Kidney tubule cell (primary cell): ENCODE measurements around the gene KDELR3.
"Not testable (repeated sequence)": the region's sequence is repeated elsewhere in the genome, so short reads cannot be mapped to it uniquely, and the experiment has no call there.

Source experiments
- DNase-seq: peaks from one replicate; pipeline ENCODE4 v3.0.0-alpha.2; 2018; ENCODE audit warnings: low spot score

The KDELR3 gene

DNA sequence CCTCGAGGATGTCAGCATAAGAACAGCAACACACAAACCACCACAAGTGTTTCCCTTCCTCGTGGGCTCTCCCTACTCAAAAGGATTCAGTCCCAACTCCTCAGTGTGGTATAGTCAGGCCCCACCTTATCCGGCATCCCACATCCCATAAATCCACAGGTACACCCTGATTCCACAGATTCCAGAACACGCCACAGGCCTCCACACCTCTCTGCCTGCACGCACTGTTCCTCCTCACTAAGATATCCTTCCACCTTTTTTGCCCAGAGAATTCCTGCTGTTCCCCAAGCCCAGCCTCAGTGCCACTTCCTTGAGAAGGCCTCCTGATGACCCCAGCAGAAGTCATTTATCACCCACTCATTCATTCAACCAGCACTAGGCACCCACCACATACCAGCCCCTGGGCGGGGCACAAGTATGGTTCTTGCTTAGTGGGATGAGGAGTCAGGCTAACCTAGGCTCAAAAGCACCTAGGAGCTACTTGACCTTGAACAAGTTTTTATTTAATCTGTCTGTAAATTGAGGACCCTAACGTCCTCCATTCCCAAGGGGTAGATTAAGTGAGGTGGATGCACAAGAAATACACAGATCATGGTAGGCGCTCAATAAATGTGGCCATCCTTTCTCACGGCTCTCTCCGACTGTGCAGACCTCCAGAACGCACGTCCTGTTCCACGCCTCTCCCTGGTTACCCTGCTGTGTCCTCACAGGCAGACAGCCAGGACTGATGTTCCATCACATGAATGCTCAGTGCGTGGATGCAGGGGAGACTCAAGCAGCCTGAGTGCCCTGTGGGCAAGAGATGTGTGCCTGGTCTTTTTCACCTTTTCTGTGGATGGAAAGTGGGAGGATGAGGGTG is 10.8 kb upstream of the KDELR3 start:
- no peak for DNase-seq

DNA sequence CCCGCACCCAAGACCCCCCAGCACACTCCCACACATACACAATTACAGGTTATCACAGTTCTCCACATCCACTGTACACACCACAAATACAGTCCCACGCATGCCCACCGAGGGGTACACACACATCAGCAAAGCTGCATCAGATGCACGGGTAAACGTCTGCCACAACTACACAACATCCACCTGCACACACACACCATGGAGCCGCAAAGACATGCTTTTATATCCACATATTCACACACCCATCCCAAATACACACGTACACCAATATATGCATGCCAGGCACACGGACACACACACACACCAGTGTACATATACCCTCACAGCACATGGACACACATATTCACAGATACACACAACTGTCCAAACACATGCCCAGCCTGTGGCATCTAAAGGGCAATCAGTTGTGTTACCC is 7.5 kb upstream of the KDELR3 start:
- no peak for DNase-seq

DNA sequence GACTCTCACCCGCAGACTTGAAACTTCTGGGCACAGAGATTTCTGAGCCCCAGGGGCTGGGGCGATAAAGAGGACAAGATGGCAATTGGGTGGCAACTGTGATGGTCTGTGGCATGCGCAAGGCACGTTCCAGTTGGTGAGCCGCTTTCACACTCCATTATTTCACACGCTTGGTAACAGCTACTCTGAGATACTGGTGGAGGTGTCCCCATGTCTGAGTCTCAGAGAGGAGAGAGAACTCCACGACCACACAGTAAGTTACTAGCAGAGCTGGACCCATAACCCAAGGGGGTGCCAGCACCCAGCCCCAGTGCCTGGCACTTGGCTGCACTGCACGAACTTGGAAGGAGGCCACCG is 6.9 kb upstream of the KDELR3 start:
- no peak for DNase-seq

DNA sequence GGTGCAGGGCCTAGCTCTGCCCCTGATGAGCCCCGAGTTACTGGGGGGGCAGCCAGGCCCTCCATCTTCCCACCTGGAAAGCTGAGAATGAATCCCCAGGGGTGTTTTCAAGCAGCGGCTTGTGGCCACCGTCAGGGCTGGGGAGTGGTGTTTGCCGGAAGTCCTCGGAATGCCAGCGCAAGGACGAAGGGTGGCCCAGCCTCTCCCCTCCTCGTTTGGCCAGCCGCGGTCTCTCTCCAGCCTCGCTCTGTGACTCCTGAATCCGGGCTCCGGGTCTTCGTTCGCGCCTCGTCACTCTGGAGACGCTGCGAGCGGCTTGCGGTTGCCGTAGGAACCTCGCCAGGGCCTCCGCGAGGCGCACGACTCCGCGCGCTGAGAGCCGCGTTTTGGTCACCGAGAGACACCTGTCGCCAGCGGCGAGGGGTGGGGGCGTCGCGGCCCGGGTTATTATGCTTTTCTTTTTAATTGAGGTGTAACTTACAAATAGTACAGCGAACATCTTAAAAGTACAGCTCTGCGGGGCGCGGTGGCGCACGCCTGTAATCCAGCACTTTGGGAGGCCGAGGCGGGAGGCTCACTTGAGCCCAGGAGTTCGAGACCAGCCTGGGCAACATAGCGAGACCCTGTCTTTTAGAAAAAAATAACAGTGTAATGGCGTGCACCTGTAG is 6.3 kb upstream of the KDELR3 start:
- peak; percentile 86 for DNase-seq

DNA sequence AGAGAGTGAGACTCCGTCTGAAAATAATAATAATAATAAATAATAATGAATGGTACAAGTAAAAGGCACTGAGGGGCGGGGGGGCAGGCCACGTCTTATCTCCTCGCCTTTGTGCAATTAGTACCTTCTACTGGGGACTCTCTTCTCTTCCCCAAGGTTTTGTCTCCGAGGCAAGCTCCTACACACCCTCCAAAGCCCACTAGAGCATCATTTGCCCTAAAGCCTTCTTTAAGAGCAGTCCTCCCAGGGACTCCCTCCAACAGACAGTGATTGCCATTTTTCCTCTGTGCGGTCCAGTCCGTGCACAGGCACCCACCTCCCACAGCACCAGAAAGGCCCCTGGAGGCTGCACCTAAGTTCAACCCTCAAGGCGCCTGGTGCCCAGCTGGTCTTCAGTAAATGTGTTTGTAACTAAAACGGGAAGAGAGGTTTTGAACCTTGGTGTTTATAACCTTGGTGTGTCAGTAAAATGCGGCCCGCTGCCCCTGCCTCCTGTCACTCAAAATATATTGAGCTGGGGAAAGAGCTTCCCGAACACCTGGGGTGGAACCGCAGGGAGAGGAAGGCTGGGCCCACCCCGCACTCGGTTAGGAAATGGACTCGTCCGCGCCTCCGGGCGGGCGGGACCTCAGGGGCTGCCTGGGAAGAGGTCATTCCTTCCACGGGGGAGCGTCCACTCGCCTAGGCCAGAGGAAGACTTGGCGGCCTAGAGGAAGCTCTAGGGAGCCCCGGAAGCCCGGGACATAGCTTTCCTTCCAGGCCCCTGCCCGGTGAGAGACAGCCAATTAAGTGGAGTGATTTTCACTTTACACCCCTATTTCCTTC is 4.7 kb upstream of the KDELR3 start:
- DNase-seq: peak; percentile 63

DNA sequence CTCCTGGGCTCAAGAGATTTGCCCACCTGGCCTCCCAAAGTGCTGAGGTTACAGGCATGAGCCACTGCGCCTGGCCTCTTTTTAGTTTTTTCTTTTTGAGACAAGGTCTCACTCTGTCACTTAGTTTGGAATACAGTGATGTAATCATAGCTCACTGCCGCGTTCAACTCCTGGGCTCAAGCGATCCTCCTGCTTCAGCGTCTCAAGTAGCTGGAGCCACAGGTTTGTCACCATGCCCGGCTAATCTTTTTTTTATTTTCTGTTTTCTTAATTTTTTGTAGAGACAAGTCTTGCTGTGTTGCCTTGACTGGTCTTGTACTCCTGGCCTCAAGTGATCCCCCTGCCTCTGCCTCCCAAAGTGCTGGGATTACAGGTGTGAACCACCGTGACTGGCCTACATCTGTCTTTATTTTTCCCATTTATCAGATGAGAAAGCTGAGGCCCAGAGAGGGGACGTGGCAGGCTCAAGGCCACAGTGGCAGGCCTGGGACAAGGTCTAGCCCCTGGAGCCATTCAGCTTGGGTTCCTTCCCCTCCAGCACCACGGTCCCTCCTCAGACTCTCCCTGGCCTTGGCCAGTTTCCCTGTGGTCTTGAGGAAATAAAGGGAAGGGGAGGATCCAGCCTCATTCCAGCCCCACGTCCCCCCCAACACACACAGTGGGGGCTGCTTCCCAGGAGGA is 2.8 kb upstream of the KDELR3 start:
- DNase-seq: no peak

- DNase-seq: no peak
These were observed 2.0 kb upstream of the KDELR3 start for GRCh38 chr22:38465673-38466490.

DNA sequence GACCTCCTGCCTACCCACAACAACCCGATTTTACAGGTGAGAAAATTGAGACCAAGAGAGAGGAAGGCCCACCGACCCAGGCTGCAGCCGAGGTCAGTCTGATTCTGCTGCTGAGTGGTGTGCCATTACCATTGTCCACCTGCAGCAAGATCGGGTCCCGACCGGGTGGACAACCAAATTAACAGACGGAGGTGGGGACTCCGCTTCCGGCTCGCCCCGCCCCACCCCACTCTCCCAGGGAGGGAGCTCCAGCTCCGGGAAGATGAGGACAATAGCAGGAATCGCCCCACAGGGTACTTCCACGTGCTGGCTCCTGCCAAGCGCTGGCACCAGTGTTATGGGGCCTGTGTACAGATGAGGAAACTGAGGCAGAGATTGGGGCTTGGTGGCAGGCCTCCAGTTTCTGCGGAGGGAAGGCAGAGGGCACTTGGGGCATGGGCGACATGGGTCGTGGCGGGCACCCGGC is 425 bp upstream of the KDELR3 start:
- DNase-seq: no peak

GRCh38 chr22:38468443-38469305 is 778 bp downstream of the KDELR3 start:
- no peak for DNase-seq

DNA sequence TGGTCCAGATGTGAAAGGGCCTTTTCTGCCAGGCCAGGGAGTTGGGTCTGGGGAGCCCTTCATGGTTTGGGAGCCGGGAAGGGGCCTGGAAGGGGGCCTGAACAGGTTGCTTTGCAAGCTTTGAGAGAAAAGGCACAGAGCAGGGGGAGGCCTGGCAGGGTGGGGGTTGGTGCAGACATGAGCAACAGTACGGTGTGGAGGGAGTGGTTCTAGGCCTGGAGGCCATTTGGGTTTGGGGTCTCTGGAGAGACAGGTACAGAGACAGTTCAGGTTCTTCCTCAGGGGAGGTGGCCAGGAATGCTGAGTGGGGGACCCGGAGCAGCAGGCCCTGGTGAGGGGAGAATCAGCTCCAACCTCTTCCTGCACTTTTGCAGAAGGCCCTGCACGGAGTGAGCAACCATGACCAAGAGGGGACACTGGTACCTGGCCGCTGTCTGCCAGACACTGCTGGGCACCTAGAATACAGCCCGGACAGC is 1.4 kb downstream of the KDELR3 start:
- no peak for DNase-seq

DNA sequence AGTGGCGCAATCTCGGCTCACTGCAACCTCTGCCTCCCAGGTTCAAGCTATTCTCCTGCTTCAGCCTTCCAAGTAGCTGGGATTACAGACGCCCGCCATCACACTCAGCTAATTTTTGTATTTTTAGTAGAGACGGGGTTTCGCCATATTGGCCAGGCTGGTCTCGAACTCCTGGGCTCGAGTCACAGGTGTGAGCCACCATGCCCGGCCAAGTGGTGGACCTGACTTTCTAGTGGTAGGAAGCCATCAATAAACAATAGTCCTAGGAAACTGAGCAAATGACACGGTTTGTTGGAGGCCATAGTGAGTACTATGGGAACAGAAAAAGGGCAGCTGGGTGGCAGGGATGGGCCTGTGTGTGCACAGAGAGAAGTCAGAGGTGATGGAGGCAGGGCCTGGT is 2.3 kb downstream of the KDELR3 start:
- not testable (repeated sequence) for DNase-seq

DNA sequence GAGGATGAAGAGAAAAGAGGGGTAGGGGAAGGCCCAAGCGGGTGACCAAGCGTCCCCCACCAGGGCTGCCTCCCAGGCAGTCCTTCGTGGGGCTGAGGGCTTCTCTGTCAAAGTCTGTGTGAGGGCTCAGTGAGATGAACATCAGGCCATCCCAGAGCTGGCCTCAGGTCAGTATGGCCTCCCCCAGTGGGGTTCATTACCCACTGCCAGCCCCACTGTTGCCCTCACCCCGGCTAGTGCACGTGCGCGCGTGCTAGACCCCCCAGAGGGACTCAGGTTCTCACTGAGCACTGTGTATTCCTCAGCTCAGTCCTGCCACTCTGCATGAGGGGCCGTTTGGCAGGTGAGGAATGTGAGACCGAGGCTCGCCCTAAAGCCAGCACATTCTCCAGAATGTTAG is 3.3 kb downstream of the KDELR3 start:
- DNase-seq: no peak

- no peak for DNase-seq
These were observed 6.2 kb downstream of the KDELR3 start for GRCh38 chr22:38474003-38474607.

DNA sequence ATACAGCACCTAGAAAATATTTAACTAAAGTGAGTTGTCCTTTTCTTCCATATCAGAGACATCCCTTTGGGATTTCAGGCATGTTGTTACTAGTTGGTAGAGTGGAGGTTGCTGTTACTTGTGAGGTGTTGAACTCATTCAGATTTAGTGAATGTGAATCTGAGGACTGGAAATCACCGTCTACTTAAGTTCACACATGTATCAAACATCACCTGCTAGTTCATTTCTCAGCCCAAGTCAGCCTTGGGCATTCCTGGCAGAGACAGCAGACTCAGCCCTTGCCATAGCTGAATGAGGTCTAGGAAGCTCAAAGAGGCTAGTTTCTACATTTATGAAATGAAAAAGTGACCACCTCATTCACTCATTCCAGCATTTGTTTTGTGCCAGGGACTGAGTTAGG is 9.7 kb downstream of the KDELR3 start:
- DNase-seq: peak; percentile 46

DNA sequence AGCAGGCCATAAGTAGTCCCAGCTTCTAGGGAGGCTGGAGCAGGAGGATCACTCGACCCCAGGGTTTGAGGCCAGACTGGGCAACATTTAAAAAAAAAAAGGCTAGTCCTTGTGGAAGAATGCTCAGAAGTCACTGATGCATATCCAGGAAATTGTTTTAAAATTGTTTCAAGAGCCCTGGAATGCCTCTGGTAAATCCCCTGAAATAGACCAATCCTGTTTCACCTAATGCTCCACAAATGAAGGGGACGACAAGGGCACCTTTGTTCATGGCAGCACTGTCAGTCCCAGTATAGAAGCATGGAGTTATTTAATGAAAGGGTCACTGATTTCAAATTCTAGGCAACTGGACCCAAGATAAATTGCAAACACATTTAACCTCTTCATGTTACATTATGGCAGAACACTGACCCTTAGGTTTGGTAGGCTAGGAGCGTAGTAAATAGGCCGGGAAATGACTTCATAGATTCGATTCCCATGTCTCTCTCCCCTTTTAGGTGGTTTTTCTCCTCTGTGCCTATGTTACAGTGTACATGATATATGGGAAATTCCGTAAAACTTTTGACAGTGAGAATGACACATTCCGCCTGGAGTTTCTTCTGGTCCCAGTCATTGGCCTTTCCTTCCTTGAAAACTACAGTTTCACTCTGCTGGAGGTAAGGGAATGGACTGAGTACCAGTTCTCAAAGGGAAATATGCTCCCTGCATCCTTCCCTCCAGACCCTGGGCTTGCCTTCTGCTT is 11.4 kb downstream of the KDELR3 start:
- DNase-seq: peak; percentile 87

DNA sequence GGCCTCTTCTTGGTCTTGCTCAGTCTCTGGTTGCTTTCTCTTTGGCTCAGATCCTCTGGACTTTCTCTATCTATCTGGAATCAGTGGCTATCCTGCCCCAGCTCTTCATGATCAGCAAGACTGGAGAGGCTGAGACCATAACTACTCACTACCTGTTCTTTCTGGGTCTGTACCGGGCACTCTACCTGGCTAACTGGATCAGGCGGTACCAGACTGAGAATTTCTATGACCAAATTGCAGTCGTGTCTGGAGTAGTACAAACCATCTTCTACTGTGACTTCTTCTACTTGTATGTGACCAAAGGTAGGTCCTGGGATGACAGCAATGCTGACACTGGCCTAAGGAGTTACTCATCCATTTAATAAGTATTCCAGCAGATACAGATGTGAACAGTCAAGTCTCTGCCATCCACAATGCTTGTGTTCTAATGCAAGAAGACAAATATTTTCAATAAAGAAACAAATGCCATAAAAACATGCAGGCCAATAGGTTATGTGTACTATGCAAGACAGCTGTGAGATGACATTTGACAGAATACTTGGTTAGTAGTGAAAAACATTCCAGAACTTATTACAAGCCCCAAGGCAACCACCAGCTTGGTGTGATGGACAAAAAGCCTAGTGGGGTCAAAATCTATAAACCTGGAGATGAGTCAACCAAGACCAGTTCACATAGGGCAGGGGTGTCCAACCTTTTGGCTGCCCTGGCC is 13.4 kb downstream of the KDELR3 start:
- peak; percentile 25 for DNase-seq

- DNase-seq: no peak
These were observed 14.0 kb downstream of the KDELR3 start for GRCh38 chr22:38481871-38482332.

GRCh38 chr22:38482662-38483308 is 14.9 kb downstream of the KDELR3 start:
- DNase-seq: no peak
